Fibroblast of pulmonary artery (primary cell): Measurements from ENCODE around the gene RSPRY1.
A peak's percentile ranks its signal among the peaks of the same experiment; 100 is the strongest.
"Not testable (repeated sequence)": the region's sequence is repeated elsewhere in the genome, so short reads cannot be mapped to it uniquely, and the experiment has no call there.

Experiments used
- DNase-seq: peaks from one replicate; pipeline ENCODE4 v3.0.0-alpha.2; 2010; ENCODE audit warnings: low read depth
- H3K4me3 ChIP-seq: replicated peaks from 2 replicates; pipeline ENCODE4 v1.5.1; 2011; ENCODE audit warnings: low read depth, mild to moderate bottlenecking, control low read depth, low read length, moderate library complexity
- CTCF ChIP-seq: IDR thresholded peaks from 2 replicates; pipeline ENCODE4 v1.5.1; 2011; ENCODE audit warnings: mild to moderate bottlenecking, control low read depth, low read length, inconsistent platforms; ENCODE audit errors: missing control alignments

Gene RSPRY1

GRCh38 chr16:57192720-57193486, 6.8 kb downstream of the RSPRY1 start:
- no peak for TF ChIP-seq CTCF
- DNase-seq, result peak; percentile 36
- no peak overlapping the region for H3K4me3 ChIP-seq

DNA sequence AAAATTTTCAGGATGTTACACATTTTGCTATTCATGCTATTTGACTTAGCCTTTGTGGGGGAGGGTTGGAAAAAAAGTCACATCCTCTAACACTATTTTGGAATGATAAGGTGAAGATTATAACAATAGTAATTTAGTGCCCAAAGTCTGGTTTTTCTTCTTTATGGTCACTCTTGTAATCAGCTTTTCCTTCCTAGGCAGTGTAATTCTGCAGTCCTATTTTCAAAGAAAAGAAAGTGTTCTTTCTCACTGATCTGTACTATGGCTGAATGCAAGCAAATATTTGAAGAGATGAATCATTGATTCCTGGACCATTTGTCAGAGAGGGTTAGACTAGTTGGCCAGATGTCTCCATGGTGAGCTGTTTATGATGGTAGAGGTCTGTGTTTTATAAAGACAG, 8.4 kb downstream of the RSPRY1 start:
- DNase-seq, result peak; percentile 91
- no peak for TF ChIP-seq CTCF
- no peak overlapping the region for H3K4me3 ChIP-seq

GRCh38 chr16:57196286-57196685, 10.2 kb downstream of the RSPRY1 start:
- no peak for DNase-seq
- H3K4me3 ChIP-seq, result no peak overlapping the region
- no peak for TF ChIP-seq CTCF

DNA sequence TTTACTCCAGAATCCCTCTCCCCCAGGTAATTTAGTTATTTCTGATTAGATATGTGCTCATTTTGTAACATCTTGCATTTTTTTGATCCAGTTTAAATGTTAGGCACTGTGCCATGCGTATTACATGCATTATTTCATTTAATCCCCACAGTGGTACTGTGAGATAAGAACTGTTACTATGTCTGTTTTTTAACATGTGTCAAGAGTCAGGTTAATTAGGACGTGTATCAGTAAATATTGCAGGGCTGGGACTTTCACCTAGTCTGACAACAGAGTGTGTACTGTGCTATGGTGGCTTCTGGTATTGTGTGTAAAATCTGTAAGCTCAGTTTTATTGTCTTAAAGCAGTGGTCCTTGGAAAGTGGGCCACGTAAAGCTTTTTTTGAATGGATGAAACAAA, 10.6 kb downstream of the RSPRY1 start:
- TF ChIP-seq CTCF, result no peak

GRCh38 chr16:57200321-57200720, 14.2 kb downstream of the RSPRY1 start:
- not testable (repeated sequence) for DNase-seq, H3K4me3 ChIP-seq

More for the DNA sequence above, 10.6 kb downstream of the RSPRY1 start:
- no peak overlapping the region for H3K4me3 ChIP-seq
- no peak for DNase-seq

DNA sequence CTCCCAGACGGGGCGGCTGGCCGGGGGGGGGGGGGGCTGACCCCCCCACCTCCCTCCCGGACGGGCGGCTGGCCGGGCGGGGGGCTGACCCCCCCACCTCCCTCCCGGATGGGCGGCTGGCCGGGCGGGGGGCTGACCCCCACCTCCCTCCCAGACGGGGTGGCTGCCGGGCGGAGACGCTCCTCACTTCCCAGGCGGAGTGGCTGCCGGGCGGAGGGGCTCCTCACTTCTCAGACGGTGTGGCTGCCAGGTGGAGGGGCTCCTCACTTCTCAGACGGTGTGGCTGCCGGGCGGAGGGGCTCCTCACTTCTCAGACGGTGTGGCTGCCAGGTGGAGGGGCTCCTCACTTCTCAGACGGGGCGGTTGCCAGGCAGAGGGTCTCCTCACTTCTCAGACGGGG, 14.8 kb downstream of the RSPRY1 start:
- not testable (repeated sequence) for DNase-seq, H3K4me3 ChIP-seq

GRCh38 chr16:57202095-57202886, 16.2 kb downstream of the RSPRY1 start:
- no peak overlapping the region for H3K4me3 ChIP-seq
- no peak for DNase-seq
- TF ChIP-seq CTCF, result no peak

- TF ChIP-seq CTCF, result no peak
- H3K4me3 ChIP-seq, result no peak overlapping the region
These were observed 17.3 kb downstream of the RSPRY1 start for GRCh38 chr16:57203451-57203850.

More at GRCh38 chr16:57203451-57203850, 17.3 kb downstream of the RSPRY1 start:
- no peak for DNase-seq
